ENCODE measurements around the gene DAAM2.

Gene DAAM2

GRCh38 chr6:39790772-39791171, 1.4 kb upstream of the DAAM2 start:
- no peak for FAIRE-seq

- no peak for FAIRE-seq
These were observed 865 bp upstream of the DAAM2 start for GRCh38 chr6:39791311-39791710.

DNA sequence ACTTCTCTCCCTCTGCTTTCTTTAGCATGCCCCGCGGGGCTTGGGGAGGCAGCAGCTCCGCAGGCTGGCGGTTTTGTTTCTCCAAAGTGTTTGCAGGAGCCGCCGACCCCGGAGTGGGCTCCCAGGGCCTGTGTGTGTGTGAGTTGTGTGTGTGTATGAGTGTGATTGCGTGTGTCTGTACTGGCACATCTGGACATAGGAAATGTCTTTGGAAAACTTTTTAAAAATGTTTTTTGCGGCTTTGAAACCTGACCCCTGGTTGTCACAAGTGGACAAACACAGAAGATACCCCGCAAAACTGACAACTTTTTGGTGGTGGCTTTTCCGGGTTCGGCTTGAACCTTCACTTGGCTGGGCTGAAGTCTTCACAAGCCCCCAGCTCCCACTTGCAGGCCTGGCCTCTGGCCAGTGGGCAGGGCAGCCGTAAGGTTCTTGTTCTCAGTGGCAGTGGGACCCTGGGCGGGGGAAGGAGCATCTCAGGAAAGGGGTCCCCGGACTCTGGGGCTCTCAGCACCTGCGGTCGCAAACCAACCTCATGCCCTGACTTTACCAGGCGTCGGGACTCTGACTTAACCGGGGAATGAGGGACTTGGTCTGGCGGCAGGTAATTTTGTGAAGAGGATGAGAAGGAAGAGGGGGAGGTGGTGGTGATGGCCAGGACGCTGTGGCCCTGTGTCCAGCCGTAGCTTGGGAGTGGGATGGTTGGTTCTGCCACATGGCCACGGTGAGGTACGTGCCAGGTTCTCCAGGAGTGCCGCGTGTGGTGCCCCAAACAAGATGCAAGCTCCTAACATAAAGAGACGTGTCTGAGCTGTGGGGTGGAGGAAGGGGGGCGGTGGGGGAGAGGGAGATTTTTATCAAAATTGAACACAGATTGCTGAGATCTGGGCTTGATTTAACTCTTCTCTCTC, 619 bp downstream of the DAAM2 start:
- FAIRE-seq: no peak

- FAIRE-seq: no peak
These were observed 1.3 kb downstream of the DAAM2 start for GRCh38 chr6:39793516-39793915.

GRCh38 chr6:39794231-39794630, 2.1 kb downstream of the DAAM2 start:
- no peak for FAIRE-seq

DNA sequence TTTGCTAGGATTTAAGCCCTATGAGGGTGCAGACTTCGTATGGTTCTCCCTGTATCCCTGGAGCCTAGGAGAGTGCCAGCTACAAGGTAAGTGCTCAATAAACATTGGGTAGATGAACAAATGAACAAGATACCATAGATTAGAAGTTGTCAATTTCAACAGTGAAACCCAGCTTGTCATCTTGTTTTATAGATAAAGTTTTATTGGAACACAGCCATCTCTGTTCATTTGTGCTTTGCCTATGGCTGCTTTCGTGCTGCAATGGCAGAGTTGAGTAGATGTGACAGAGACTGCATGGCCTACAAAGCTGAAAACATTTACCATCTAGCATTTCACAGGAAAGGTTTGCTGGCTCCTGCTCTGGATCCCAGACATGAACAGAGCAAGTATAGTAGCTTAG, 5.6 kb downstream of the DAAM2 start:
- FAIRE-seq: no peak

GRCh38 chr6:39800034-39801032, 8.2 kb downstream of the DAAM2 start:
- FAIRE-seq: no peak

GRCh38 chr6:39801456-39802251, 9.5 kb downstream of the DAAM2 start:
- FAIRE-seq: no peak

GRCh38 chr6:39803872-39804271, 11.7 kb downstream of the DAAM2 start:
- no peak for FAIRE-seq

- no peak for FAIRE-seq
These were observed 12.4 kb downstream of the DAAM2 start for GRCh38 chr6:39804466-39805065.

GRCh38 chr6:39806278-39806677, 14.1 kb downstream of the DAAM2 start:
- no peak for FAIRE-seq

GRCh38 chr6:39808346-39808745, 16.2 kb downstream of the DAAM2 start:
- no peak for FAIRE-seq

DNA sequence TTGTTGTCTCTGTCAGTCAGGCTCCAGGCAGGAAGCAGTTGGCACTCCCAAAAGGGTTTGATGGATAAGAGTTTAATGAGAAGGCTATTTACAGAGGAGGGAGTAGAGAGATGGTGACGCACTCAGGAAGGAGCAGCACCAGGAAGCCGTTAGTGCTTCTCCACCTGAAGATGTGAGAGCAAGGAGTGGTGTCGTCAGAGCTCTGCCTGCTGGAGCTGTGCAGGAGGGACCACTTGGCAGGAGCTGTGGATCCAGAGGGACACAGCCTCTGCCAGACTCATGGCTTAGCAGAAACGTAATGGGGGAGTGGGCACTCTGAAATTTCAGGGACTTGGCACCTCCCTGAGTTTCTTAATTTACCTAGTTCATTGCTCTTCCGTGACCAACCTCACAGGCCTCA, 16.8 kb downstream of the DAAM2 start:
- no peak for FAIRE-seq

DNA sequence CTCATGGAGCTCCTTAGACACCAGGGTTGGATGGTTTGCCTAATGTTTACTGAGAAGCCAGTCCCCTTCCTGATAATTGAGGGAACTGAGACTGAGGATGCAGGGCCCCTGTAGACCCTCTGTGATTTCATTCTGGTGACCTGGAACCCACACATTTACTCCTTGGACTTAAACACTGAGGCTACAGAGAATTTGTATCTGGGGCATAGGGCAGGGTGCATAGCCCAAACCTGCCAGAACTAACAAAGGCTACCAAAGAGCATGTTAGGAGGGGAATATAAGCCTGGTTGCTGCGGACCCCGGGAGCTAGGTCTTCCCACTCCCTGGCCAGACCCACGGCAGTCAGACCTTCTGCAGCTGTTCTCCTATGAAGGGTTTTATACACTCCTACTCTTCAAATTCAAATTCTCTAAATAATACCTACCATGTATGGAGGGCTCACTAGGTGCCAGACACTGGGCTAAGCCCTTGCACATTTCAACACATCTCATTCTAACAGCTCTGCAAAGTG, 19.7 kb downstream of the DAAM2 start:
- FAIRE-seq: no peak

DNA sequence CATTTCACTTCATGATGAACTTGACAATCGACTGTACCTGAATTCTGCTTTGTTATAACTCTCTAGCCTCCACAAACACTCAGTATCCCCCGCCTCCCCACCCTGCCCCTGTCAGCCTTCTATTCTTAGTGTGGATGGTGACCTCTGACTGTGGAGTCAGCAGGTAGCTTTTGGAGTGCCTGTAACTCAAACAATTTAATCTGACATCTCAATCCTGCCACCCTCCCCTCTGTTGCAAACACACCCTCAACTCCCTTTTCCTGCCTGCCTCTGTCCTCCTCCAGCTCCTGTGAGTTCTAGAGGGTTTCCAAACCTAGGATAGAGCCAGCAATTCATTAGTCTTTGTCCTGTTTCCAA, 20.3 kb downstream of the DAAM2 start:
- no peak for FAIRE-seq

- FAIRE-seq: no peak
These were observed 20.8 kb downstream of the DAAM2 start for GRCh38 chr6:39812853-39813533.

DNA sequence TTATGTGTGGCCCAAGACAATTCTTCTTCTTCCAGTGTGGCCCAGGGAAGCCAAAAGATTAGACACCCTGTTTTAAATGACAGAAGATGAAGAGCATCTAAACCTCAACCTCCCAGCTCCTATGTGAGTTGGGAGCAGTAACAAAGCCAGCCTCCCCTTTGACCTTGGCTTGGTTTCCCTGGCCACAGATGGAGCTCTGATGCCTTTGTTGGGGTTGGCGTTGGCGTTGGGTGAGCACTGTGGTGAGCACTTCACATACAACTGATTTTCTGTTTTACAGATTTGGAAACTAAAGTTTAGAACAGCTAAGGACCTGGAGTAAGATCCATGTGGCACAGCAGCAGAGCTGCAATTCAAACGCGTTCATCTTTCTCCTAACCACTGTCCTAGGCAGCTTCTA, 22.1 kb downstream of the DAAM2 start:
- FAIRE-seq: no peak

GRCh38 chr6:39815356-39815755, 23.2 kb downstream of the DAAM2 start:
- no peak for FAIRE-seq

DNA sequence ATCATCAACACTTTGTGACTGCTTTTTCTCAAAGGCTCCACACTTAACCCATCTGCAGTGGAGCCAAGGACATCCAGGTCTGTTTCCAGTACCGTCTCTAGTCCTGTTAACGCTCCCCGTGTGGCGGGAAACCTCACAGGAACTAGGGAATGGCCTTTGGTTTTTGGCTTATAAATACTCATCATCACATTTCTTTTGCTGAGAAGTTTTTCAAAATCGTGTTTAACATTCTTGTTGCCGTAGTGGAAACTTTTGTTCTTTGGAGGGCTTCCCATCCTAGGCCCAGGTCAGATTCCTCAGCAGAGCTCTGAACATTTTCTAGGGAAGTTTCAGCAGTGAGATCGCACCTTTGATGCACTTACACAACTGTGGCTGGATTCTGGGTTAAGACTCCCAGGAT, 24.6 kb downstream of the DAAM2 start:
- no peak for FAIRE-seq

GRCh38 chr6:39818695-39819094, 26.5 kb downstream of the DAAM2 start:
- FAIRE-seq: no peak

GRCh38 chr6:39819228-39819627, 27.1 kb downstream of the DAAM2 start:
- FAIRE-seq: no peak

DNA sequence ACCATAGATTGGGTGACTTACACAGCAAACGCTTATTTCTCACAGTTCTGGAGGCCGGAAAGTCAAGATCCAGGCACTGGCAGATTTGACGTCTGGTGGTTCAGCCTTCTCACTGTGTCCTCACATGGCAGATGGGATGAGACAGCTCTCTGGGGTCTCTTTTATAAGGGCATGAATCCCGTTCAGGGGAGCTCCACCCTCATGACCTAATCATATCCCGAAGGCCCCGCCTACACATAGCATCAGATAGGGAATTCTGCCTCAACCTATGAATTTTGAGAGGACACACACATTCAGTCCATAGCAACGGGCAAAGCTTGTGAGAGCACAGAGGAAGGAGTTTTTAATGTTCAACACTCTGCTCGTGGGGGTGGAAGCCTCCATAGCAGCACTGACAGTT, 27.5 kb downstream of the DAAM2 start:
- no peak for FAIRE-seq

Measured in A204.1 (cell line).